OCI-LY1 (cell line): ENCODE results near the gene APBA3.

ENCODE experiments used
- EZH2 ChIP-seq: fragments of 200-600 bp; sonication (generic), shearing (Covaris generic); IDR thresholded peaks from 2 replicates; pipeline ENCODE4 v1.8.0; 2017; ENCODE audit warnings: borderline replicate concordance, mixed run types, mild to moderate bottlenecking, antibody characterized with exemption, low read length, moderate library complexity, mixed read lengths
- TF ChIP-seq, protein P1 (sequence below): fragments of 200-600 bp; sonication (generic), shearing (Covaris generic); IDR thresholded peaks from 2 replicates; pipeline ENCODE4 v1.5.1; 2017; ENCODE audit warnings: mild to moderate bottlenecking, antibody characterized with exemption, low read length, moderate library complexity, mixed read lengths

GRCh38 chr19:3723883-3724282 lies 37.6 kb downstream of the APBA3 start:
- TF ChIP-seq, protein P1, sequence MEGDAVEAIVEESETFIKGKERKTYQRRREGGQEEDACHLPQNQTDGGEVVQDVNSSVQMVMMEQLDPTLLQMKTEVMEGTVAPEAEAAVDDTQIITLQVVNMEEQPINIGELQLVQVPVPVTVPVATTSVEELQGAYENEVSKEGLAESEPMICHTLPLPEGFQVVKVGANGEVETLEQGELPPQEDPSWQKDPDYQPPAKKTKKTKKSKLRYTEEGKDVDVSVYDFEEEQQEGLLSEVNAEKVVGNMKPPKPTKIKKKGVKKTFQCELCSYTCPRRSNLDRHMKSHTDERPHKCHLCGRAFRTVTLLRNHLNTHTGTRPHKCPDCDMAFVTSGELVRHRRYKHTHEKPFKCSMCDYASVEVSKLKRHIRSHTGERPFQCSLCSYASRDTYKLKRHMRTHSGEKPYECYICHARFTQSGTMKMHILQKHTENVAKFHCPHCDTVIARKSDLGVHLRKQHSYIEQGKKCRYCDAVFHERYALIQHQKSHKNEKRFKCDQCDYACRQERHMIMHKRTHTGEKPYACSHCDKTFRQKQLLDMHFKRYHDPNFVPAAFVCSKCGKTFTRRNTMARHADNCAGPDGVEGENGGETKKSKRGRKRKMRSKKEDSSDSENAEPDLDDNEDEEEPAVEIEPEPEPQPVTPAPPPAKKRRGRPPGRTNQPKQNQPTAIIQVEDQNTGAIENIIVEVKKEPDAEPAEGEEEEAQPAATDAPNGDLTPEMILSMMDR = no peak
- TF ChIP-seq EZH2 = no peak
